Left kidney (tissue), 8 donors: ENCODE results near the gene RNU1-4. TPM values are rescaled to one million over a fixed set of nuclear protein-coding genes. Genes with fewer than 3 reads are reported as not detected.
"Not testable (repeated sequence)": the region's sequence is repeated elsewhere in the genome, so short reads cannot be mapped to it uniquely, and the experiment has no call there.

Experiments used
- DNase-seq: peaks from one replicate; pipeline ENCODE4 v3.0.0-alpha.2; 2013
- long read RNA-seq, 8 donors: transcript quantifications; one replicate each; lab custom pipeline, GENCODE V29; 2026
- polyA plus RNA-seq: library from polyadenylated mRNA; unstranded; fragments of 120-200 nt; gene quantifications from one replicate; pipeline ENCODE4 v1.2.1, GENCODE V29; 2013; ENCODE audit not compliant: insufficient read length

Gene RNU1-4
- 1.9 TPM for polyA plus RNA-seq
- long read RNA-seq, donor 1, result 0 reads
- long read RNA-seq, donor 2, partial matches to known transcripts, result 0 of 1 reads
- long read RNA-seq, donor 2, other reads (novel, unspliced or antisense), result 0 of 1 reads
- long read RNA-seq, donor 3, result 0 reads
- long read RNA-seq, donor 4, result 0 reads
- long read RNA-seq, donor 5, result 0 reads
- long read RNA-seq, donor 6, partial matches to known transcripts, result 0 of 1 reads
- long read RNA-seq, donor 6, other reads (novel, unspliced or antisense), result 0 of 1 reads
- long read RNA-seq, donor 7, result 0 reads
- long read RNA-seq, donor 8, result 0 reads

DNA sequence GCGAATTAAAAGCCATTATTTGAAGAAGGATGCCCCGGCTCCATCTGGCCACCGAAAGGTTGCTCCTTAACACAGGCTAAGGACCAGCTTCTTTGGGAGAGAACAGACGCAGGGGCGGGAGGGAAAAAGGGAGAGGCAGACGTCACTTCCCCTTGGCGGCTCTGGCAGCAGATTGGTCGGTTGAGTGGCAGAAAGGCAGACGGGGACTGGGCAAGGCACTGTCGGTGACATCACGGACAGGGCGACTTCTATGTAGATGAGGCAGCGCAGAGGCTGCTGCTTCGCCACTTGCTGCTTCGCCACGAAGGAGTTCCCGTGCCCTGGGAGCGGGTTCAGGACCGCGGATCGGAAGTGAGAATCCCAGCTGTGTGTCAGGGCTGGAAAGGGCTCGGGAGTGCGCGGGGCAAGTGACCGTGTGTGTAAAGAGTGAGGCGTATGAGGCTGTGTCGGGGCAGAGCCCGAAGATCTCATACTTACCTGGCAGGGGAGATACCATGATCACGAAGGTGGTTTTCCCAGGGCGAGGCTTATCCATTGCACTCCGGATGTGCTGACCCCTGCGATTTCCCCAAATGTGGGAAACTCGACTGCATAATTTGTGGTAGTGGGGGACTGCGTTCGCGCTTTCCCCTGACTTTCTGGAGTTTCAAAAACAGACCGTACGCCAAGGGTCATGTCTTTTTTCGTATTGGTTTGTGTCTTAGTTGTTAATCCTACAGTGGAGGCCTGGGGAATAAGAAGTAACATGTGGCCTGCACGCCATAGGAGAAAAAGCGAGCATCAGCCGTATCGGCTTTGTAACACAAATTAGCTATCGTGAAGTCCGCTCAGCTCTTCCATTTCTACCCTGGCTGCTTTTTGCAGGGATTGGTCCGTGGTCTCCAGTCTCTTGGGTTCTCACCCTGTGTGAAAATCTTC lies at the start of gene RNU1-4:
TSS of gene RNU1-4 (plus strand) at position 470 of the 918 bp plus-strand sequence.
- DNase-seq, result not testable (repeated sequence)

DNA sequence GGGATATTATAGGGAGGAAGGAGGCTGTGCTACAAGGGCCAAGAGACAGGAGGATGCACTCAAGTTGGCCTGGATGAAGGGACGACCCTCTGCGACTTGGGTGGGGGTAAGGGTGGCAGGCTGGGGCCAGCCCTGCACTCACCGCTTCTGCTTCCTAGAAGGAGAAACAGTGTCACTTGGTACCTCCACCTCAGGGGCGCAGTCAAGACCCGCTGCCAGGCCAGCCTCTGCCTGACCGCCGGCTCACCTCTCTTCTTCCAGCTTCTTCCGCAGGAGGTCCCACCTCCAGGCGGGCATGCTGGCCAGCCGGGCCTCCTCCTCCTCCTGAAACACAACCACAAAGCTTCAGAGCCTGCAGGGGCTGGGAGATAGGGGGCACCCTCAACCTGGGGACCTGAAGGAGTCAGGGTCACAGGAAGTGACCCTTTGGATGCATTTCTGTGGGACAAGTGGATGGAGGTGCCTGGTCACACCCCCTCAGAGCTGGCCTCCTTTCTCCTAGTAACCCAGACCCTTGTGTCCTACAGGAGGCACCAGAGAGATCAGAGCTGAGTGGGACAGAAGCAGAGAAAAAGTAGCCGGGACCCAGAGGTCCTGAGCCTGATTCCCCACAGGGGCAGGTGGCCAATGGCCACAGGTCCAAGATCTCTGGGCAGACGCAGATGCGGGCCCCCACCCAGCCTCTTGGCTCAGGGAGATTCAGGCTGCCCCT lies 49.2 kb upstream of the RNU1-4 start:
- DNase-seq, result not testable (repeated sequence)

DNA sequence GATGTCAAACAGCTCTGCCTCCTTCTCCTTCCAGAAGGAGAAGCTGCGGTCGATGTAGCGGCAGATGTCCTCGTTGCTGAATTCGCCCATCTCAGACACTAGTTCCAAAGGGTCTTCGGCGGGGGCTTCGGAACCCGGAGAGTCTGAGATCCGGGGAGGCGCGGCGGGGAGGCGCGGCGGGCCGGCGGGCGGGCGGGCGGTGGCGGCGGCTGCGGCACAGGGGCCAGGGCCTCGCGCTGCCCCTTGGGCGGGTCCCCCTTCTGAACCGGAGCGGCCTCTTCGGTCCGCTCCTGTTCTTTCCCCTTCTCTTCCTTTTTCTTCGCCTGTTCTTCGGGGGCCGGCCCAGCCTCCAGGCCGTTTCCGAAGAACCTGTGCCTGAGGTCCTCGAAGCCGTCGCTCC lies 48.0 kb upstream of the RNU1-4 start:
- DNase-seq, result not testable (repeated sequence)

DNA sequence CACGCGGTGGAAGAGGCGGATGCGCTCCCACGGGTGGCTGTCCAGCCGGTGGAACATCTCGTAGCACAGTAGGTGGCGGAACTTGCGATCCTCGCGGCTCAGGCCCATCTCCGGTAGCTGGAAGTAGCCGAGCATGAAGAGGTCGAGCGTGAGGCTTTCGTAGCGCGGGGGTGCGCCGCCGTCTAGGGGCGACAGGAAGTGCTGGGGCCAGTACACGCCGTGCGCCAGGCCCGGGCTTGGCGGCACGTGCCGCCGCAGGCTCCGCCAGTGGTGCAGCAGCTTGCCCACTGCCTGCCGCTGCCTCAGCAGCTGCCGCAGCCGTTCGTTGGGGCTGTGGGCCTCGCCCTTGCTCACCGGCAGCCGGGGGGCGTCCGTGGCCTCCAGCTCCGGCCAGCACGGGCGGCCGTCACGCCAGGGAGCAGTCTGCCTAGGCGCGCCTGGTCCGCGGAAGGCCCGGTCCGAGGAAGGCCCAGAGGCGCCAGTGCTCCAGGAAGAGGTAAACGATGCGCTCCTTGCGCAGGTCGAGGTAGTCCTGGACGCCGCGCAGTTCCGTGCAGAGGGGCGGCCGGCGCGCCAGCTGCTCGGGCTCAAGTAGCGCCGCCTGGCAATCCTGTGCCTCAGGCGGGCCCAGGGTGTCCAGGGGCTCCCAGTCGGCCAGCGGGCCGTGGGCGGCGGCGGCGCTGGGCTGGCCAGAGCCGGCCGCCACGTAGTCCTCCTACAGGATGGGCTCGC lies 47.4 kb upstream of the RNU1-4 start:
- not testable (repeated sequence) for DNase-seq

DNA sequence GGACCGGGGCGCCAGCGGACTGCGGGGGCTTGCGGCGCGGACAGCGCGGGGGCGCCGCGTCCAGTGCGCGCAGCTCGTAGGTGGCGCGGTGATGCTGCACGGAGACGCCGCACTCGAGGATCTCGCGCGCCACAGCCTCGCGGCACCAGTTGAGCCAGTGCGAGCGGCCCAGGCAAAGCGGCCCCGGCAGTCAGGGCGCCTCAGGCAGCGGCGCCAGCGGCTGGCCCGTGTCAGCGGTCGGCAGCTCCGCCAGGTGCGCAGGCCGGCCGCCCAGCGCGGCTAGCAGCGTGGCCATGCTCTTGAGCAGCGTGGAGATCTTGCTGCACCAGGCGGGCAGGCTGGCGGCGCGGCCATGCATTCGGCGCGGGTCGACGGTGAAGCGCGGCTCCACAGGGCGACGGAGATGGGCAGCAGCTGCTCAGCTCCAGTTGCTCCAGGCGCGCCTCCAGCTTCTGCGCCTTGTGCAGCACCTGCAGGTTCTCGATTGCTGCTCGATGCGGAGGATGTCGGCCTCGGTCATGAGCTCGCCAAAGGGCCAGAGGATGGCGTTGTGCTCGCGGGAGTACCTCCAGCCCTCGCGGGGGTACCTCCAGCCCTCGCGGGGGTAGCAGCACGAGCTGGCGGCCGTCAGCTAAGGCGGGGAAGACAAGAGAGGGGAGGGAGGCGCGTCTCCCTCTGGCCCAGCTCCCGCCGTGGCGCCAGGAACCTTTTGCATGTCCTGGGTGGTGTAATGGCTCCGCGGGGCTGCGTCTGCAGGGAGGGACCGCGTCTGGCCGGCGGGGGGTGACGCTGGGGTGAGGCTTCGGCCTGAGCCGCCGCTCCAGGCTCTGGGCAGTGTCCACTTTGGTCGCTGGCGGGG lies 46.6 kb upstream of the RNU1-4 start:
- not testable (repeated sequence) for DNase-seq

DNA sequence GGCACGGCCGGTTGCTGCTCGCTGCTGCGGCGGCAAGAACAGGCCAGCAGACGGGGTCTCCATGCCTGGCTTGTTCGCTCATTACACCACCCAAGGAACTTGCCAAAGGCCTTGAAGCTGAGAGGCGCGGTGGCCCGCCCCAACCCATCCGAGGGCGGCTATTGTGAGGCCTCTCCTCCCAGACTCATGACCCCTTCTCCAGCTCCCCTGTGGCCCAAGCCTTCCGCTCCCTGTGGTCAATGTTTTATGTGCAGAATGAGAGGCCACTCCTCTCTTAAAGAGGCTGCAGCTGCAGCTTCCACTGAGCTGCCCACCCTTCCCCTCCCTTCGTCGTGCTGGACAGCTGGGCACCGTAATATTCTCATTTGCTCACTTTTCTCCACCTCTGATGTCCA lies 46.0 kb upstream of the RNU1-4 start:
- not testable (repeated sequence) for DNase-seq

DNA sequence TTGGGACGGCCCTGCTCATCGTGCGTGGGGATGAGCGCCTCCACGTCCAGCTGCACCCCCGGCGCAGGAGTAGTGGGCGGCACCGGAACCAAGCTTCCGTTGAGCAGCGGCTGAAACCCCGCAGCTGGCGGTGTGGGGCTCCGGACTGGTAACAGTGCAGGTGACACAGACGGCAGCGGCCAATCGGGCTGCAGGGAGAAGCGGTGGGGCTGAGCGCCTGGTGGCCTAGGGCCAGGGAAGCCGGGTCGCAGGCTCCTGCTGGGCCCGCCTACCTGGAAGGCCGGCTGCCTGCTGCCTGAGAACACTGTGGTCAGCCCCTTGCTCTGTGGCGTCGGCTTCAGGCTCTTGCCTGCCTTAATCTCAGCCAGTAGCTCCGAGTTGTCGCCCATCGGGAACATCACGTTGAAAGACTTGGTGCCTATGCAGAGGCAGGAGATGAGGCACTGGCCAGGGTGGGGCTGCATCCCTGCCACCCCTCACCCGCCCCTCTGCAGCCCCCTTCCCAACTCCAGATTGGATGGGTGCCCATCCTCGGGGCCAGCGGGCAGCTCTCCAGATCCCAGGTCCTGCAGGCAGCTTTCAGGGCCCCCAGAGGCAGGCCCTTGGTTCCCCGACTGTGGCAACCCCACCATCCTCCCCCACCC lies 43.7 kb upstream of the RNU1-4 start:
- not testable (repeated sequence) for DNase-seq

DNA sequence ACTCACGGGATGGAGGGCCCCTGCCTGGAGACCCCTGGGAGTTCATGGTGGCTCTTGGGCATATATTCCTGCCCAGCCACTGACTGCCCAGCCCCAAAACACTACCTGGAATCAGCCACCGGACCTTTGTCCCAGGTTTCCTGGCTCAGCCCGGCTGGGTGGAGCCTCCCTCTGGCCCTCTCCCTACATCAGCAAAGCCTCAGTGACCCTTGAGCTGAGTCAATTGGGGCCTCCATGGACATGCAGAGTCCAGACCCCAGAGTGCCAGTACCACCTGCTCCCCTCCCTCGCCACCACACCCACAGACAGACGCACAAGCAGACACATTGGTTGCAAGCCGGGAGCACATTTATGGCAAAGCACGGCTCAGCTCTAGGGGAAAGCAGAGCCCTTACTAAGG lies 43.2 kb upstream of the RNU1-4 start:
- not testable (repeated sequence) for DNase-seq

DNA sequence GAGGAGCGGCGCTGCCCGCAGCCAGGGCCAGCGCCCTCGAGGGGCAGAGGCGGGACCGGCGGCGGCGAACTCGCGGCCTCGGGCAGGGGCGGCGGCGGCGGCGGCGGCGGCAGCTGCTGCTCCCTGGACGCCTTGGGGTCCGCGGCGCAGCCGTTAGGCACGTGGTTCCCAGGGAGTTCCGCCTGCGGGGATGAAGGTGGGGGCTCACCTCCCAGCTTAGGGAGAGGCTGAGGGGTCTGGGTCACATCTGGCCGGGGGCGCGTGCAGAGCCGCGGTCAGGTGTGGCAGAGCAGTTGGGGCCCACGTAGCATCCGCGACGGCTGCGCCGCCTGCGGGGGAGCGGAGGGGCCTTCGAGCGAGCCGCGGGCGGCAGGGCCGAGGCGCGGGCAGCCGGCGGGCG lies 40.9 kb upstream of the RNU1-4 start:
- not testable (repeated sequence) for DNase-seq

DNA sequence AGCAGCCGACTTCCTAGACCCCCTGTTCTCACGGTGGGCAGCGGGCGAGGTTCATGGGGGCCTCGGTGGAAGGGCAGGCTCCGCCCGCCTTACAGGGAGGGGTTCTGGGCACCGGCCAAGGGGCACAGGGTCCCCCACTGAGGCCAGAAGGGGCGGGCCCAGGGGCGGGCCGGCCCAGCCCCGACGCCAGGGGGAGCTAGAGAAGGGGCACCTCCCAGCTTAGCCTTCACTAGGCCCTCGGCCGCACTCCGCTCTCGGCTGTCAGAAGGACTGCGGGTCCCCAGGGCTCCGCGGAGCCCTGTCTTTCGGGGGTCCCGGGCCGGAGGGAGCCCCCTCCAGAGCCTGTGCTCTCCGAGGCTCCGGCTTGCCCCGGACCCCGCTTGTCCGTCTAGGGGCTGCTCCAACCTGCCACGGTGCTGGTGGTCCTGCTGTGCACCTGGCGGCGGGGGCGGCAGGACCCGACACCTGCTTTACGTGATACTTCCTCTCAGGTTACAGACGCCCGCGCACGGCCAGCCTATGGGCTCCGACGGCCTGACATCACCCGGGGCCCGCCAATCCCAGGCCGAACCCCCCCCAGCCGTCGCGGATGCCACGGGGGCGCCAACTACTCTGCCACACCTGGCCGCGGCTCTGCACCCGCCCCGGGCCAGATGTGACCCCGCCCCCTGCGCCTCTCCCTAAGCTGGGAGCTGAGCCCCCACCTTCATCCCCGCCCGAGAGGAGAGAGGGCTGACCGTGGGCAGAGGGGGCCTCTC lies 40.0 kb upstream of the RNU1-4 start:
- not testable (repeated sequence) for DNase-seq

DNA sequence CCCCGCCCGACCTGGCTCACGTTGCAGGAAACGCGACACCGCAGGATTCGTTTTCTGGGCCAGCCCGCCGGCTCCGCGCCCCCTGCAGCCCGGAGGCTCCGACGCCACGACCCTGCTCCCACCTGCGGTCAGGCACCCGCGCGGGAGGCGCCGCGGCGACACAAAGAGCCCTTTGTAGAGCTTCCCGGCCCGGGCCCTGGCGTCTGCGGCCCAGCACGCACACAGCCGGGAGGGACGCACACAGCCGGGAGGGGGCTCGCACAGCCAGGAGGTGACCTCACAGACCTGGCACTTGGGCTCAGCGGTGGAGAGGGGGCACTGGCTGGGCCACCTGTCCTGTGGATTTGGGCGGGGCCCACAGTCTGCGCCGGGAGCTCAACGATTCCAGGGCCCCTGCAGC lies 39.1 kb upstream of the RNU1-4 start:
- not testable (repeated sequence) for DNase-seq

DNA sequence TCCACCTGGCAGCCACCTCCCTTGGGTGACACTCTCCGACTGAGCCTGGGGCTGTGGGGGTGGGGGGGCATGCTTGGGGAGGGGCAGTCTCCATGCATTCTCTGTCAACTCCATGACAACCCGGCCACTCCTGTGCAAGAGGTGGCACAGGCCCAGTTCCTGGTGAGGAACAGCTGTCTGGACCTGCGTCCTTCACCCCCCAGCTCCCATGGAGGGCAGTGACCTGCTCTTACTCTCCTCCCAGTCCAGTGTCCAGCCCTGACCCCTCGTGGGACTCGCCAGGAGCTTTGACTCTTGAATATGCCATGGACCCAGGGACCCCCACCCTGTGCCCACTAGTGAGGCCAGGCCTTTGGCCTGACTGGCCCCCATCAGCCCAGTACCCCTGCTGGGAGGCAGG lies 38.0 kb upstream of the RNU1-4 start:
- DNase-seq, result not testable (repeated sequence)

DNA sequence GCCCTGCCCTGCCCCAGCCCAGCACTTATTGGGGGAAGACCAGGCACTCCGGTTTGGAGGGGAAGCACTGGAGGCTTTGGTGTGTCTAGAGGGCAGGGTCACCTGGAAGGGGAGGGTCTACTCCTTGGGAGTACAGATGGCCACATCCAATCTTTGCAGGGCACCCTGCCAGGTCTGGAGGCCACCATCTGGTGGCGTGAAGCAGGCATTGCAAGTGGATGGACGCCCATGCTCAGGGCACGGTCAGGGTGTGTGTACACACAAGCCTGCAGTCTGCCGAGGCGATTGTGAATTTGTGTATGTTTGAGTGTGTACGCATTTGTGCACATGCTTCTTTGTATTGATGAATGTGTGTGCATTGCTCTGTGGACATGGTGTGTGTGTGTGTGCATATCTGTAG lies 37.2 kb upstream of the RNU1-4 start:
- DNase-seq, result not testable (repeated sequence)

DNA sequence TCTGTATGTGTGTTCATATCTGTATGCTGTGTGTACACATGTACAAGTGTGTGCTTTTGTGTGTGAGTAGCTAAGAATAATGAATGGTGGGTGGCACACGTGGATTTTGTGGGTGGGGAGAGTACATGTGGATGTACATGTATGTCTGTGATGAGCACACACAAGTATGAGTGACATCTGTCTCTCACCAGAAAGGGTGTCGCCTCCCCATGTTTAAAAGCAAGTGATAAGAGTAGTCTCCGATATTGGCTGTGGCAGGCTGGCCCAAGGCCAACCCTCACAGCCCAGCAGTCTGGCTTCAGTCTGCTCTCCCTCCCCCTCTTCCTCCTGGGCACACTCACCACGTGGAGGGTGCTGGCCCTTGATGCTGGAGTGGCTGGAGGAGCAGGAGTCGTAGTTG lies 36.7 kb upstream of the RNU1-4 start:
- DNase-seq, result not testable (repeated sequence)

DNA sequence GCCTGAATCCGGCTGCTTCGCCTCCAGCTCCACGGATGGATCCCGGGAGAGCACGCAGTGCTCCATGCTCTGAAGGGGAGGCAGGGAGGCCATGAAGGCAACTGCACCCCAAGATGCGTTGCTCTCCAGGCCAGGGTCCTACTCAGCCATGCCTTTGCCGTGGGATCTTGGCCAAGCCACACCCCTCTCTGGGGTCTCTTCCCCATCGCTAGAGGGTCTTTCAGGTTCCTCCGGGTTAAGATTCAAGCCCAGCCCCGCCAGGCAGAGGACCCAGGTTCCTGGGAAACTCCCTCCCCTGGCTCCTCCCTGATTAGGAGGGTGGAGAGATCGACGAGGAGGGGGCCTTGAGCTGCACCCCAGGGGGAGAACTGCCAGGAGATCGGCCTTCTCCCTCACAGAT lies 36.2 kb upstream of the RNU1-4 start:
- not testable (repeated sequence) for DNase-seq

DNA sequence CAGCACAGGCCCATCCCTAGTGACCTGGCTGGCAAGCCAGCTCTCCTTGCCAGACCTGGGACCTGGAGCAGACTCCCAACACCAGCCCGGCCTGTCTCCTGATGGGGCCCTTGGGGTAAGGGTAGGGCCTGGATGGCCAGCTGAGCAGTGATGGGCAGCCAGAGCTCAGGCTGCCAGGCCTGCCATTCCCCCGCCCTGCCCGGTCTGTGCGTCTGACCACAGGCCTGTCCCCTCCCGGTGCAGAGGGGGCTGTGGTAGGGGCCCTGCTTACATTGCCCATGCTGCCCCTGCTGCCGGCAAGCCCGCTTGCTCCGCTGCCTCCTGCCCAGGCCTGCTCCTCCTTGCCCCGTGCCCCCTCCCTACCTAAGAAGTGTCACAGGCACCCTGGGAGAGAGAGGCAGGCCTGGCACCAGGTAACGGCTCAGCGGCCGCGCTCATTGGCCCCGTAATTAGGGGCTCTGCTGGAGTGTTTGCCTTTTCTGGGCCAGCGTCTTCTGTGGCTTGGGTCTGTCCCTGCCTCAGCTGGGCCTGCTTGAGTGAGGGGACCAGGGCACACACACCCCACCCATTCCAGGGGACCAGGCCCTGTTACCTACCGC lies 35.7 kb upstream of the RNU1-4 start:
- not testable (repeated sequence) for DNase-seq

DNA sequence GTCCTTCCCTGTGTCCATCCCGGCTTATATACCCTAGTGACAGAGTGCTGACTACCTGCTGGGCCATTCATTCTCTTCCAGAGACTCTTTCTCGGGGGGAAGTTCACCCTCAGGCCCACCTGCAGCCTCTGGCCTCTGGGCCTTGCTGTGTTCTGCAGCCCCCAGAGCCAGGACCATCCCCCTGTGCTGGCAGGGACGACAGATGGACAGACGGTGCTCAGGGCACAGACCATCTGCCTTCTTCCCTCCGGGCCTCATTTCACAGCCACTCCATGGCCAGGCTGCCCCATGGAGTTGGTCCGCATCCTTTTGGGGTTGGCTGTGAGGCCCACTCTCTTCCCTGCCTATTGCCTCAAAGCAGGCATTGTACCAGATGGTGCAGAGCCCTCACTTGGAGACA lies 34.0 kb upstream of the RNU1-4 start:
- DNase-seq, result not testable (repeated sequence)

DNA sequence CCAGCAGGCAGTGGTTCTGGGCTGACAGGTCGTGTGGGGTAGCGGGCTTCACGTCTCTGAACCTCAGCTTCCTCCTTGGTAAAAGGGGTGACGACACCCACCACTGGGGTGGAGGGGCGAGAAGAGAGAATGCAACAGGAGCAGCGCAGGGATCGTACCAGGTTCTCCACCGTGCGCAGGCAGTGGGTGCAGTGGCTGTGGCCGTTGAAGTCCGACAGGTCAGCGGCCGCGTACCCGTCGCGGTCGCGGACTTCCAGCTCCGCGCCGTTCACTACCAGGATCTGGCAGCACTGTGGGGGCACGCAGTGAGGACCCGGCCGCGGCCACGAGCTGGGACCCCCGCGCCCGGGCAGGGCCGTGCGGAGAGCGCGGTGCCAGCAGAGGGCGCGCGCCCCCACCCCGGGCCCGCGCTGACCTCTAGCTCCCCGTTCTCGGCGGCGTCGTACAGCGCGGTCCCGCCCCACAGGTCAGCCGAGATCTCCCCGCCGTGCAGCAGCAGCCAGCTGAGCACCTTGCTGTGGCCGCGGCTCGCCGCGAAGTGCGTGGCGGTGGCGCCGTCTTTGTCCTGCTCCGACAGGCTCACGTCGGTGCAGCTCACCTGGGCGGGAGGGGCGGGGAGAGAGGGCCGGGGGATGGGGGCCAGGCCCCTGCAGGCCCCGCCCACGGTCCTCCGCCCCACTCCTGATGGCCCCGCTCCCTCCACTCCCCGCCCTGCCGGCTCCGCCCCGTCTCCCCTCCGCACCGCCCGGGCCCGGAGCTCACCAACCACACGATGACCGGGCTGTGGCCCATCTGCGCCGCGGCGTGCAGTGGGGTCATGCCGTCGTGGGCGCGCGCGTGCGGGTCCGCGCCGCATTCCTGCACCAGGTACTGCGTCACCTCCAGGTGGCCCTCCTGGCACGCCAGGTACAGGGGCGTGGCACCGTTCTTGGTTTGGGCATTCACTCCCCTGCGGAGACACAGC lies 32.9 kb upstream of the RNU1-4 start:
- DNase-seq, result not testable (repeated sequence)
